H1 (cell line): ENCODE results near the gene SPACA9.

Experiments
- BCL11A ChIP-seq, 2 experiments: IDR thresholded peaks; one replicate each; pipeline ENCODE4 v1.6.1; 2011; ENCODE audit warnings: low read depth in 2 of 2, low read length in 2 of 2, mild to moderate bottlenecking in 2 of 2
- MAFK ChIP-seq: IDR thresholded peaks from 2 replicates; pipeline ENCODE4 v1.6.1; 2012; ENCODE audit warnings: low read depth, mild to moderate bottlenecking, improper control_type of control experiment, low read length
- POLR2A ChIP-seq, 2 experiments: IDR thresholded peaks; 1 replicate in 1 of 2; 2 replicates in 1 of 2; pipeline ENCODE4 v1.6.1; 2011; ENCODE audit warnings: low read depth in 2 of 2, low read length in 2 of 2, mild to moderate bottlenecking in 2 of 2; ENCODE audit errors: control extremely low read depth in 1 of 2
- RNF2 ChIP-seq: fragments of 200-900, 300-1000 bp; sonication (generic); IDR thresholded peaks from 2 replicates; pipeline ENCODE4 v1.7.1; 2016; ENCODE audit warnings: borderline replicate concordance, low read depth, mild to moderate bottlenecking, antibody characterized with exemption, low read length; ENCODE audit not compliant: poor library complexity, severe bottlenecking; ENCODE audit errors: missing control alignments

- no peak for TF ChIP-seq RNF2
- TF ChIP-seq MAFK = no peak
- TF ChIP-seq BCL11A (IDR thresholded peaks at IDR 0.05; ENCODE audit: low read depth in 2 of 2, low read length in 2 of 2) = no peak
- TF ChIP-seq POLR2A (IDR thresholded peaks at IDR 0.05; ENCODE audit: control extremely low read depth in 1 of 2, low read depth in 2 of 2, low read length in 2 of 2) = no peak
Measured at GRCh38 chr9:132877458-132877823, 1.3 kb upstream of the SPACA9 start.
